Left ventricle myocardium inferior (tissue), 1 donor: ENCODE results near the gene TNK2. TPM values are rescaled to one million over a fixed set of nuclear protein-coding genes. Genes with fewer than 3 reads are reported as not detected.

Experiments
- DNase-seq: peaks from one replicate; pipeline ENCODE4 v3.0.0-alpha.2; 2020
- H3K27ac ChIP-seq: fragments of 200-600 bp; replicated peaks from 2 replicates; pipeline ENCODE4 v1.8.0; 2021
- H3K27me3 ChIP-seq: fragments of 200-600 bp; 2 replicates; pipeline ENCODE4 v1.8.0; 2021; ENCODE audit warnings: low read depth
- H3K36me3 ChIP-seq: fragments of 200-600 bp; 2 replicates; pipeline ENCODE4 v1.8.0; 2021
- H3K4me1 ChIP-seq: fragments of 200-600 bp; 2 replicates; pipeline ENCODE4 v1.8.0; 2021
- H3K4me3 ChIP-seq: fragments of 200-600 bp; 2 replicates; pipeline ENCODE4 v1.8.0; 2021; ENCODE audit warnings: mild to moderate bottlenecking, moderate library complexity
- H3K9me3 ChIP-seq: fragments of 200-600 bp; replicated peaks from 2 replicates; pipeline ENCODE4 v1.8.0; 2021
- intact Hi-C: fragments of 100-400 bp; cut with micrococcal nuclease; formaldehyde crosslinking; loops from one replicate; pipeline ENCODE4 v1.11.0; 2022
- total RNA-seq: library from RNA; stranded (reverse); fragmentation: NEBNext Ultra II Directional; extraction: Animal tissue kit (Norgen Biotek cat#: 25700); gene quantifications from one replicate; pipeline ENCODE4 v1.2.1, GENCODE V29; 2021
- TF ChIP-seq, protein P1 (sequence below): fragments of 200-600 bp; IDR thresholded peaks from 2 replicates; pipeline ENCODE4 v1.8.0; 2021; ENCODE audit warnings: antibody characterized with exemption, mild to moderate bottlenecking, borderline replicate concordance
- donor health status: DM: no; HTN: yes; CAD: no; lungs with severe emphysema.

The TNK2 gene
- total RNA-seq, 1 donor from 2014 or later: 33.2 TPM

- Histone ChIP-seq H3K27ac (no peak overlapping the region), H3K9me3 (no peaks in the 10 kb centered on the region), H3K27me3 (peaks cover 74% of the 10 kb centered on the region), H3K36me3 (no peaks in the 10 kb centered on the region), H3K4me3 (no peak overlapping the region), H3K4me1 (peaks cover 4% of the 10 kb centered on the region)
- intact Hi-C loops: no loop called here
- TF ChIP-seq, protein P1, sequence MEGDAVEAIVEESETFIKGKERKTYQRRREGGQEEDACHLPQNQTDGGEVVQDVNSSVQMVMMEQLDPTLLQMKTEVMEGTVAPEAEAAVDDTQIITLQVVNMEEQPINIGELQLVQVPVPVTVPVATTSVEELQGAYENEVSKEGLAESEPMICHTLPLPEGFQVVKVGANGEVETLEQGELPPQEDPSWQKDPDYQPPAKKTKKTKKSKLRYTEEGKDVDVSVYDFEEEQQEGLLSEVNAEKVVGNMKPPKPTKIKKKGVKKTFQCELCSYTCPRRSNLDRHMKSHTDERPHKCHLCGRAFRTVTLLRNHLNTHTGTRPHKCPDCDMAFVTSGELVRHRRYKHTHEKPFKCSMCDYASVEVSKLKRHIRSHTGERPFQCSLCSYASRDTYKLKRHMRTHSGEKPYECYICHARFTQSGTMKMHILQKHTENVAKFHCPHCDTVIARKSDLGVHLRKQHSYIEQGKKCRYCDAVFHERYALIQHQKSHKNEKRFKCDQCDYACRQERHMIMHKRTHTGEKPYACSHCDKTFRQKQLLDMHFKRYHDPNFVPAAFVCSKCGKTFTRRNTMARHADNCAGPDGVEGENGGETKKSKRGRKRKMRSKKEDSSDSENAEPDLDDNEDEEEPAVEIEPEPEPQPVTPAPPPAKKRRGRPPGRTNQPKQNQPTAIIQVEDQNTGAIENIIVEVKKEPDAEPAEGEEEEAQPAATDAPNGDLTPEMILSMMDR: no peak
- DNase-seq: no peak
Measured at GRCh38 chr3:195823999-195824398, 84.4 kb downstream of the TNK2 start.

GRCh38 chr3:195823280-195823679 lies 85.1 kb downstream of the TNK2 start:
- DNase-seq: no peak
- intact Hi-C loops: no loop called here
- TF ChIP-seq, protein P1: no peak
- peaks cover 4% of the 10 kb centered on the region for H3K4me1 ChIP-seq
- H3K36me3 ChIP-seq: no peaks in the 10 kb centered on the region
- H3K9me3 ChIP-seq: no peaks in the 10 kb centered on the region
- peaks cover 79% of the 10 kb centered on the region for H3K27me3 ChIP-seq
- no peak overlapping the region for H3K27ac ChIP-seq
- H3K4me3 ChIP-seq: no peak overlapping the region

DNA sequence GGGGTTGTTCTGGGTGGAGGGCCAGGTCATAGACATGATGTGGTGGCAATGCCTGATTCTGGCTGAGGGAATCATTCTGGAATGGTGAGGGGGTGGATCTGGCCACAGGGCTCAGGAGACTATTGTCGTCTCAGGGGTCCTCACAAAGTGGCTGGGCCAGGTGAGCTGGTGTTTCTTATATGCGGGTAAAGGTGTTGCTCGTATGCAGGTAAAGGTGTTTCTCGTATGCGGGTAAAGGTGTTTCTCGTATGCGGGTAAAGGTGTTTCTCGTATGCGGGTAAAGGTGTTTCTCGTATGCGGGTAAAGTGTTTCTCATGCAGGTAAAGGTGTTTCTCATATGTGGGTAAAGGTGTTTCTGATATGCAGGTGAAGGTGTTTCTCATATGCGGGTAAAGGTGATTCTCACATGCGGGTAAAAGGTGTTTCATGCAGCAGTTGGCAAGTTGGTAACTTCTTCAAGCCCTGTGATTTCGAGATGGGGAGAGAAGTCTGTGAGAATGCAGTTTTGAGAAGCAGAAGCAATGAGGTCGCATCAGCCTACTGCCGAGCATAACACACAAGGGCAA lies 86.1 kb downstream of the TNK2 start:
- Histone ChIP-seq H3K27me3 (peaks cover 79% of the 10 kb centered on the region), H3K4me3 (no peak overlapping the region), H3K27ac (no peak overlapping the region), H3K4me1 (peaks cover 4% of the 10 kb centered on the region), H3K36me3 (no peaks in the 10 kb centered on the region), H3K9me3 (no peaks in the 10 kb centered on the region)
- DNase-seq: no peak
- TF ChIP-seq, protein P1: no peak
- intact Hi-C loops: no loop called here

- H3K4me1 ChIP-seq: peaks cover 4% of the 10 kb centered on the region
- H3K36me3 ChIP-seq: no peaks in the 10 kb centered on the region
- no peak overlapping the region for H3K27ac ChIP-seq
- intact Hi-C loops: no loop called here
- no peak overlapping the region for H3K4me3 ChIP-seq
- no peak for DNase-seq
- TF ChIP-seq, protein P1: no peak
- no peaks in the 10 kb centered on the region for H3K9me3 ChIP-seq
- H3K27me3 ChIP-seq: peaks cover 74% of the 10 kb centered on the region
Measured at GRCh38 chr3:195821403-195822130, 86.8 kb downstream of the TNK2 start.

- Histone ChIP-seq H3K4me3 (no peak overlapping the region), H3K36me3 (no peaks in the 10 kb centered on the region), H3K9me3 (no peaks in the 10 kb centered on the region), H3K27ac (no peak overlapping the region), H3K4me1 (peaks cover 4% of the 10 kb centered on the region), H3K27me3 (peaks cover 73% of the 10 kb centered on the region)
- TF ChIP-seq, protein P1: no peak
- intact Hi-C loops: no loop called here
- DNase-seq: no peak
Measured at GRCh38 chr3:195820901-195821300, 87.5 kb downstream of the TNK2 start.
